ENCODE data around the gene CHAC2. TPM values are rescaled to one million over a fixed set of nuclear protein-coding genes. Genes with fewer than 3 reads are reported as not detected.

Gene CHAC2
- total RNA-seq, 1 experiment from 2014 or later: 9.6 TPM

DNA sequence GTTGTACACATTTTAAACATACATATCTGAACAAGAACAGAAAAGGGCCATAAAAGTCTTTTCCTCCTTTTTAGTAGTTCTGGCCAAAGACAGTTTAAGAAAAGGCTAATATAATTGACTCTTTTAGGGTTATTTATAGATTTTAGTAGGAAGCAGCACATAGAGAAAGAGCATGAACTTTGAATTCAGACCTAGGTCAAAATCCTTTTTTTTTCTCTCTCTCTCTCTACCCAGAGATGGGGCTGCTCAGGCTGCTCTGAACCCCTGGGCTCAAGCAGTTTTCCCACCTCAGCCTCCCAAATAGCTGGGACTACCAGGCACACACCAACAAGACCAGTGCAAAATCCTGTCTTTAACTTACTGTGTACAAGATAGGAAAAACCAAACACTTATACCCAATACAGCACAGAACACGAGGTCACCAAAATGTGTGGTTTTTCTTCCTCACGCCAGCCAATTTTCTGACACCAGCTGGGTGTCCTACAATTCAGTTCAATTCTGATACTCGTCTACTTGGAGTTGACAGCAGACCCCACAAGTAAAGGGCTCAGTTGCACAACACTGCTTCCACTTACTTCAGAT lies 51.3 kb downstream of the CHAC2 start (continued):
- TF ChIP-seq ATF1 (CRISPR knock-in tag; IDR thresholded peaks at IDR 0.05): no peak

DNA sequence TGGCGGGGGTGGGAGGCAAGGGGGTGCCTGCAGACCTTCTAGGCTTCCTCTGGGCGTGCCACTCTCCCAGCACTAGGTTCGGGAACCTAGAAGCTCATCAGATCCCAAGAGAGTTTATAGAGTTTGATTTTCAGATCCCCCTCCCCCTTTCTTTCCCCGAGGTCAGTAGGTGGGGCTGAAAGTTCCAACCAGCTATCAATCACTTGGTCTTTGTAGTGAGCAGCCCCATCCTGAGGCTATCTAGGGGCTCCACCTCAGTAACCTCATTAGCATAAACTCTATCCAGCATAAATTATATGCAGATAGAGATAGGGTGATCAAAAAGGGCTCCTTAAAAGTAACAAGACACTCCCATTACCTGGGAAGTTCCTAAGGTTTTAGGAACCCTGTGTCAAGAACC lies 52.0 kb downstream of the CHAC2 start:
- no peaks in the 10 kb centered on the region for H3K27me3 Mint-ChIP-seq (ENCODE audit: low read depth)
- no peak for TF ChIP-seq E2F4 (CRISPR knock-in tag; IDR thresholded peaks at IDR 0.05; ENCODE audit: borderline replicate concordance, low read depth)
- TF ChIP-seq MAX (CRISPR knock-in tag; IDR thresholded peaks at IDR 0.05): no peak
- ChIA-PET CTCF (no interaction called here), POLR2A (interaction anchor here (0.5 kb wide), 1 partner anchor 1479 kb away, joined by 3 read pairs; no protein-coding TSS in a partner anchor)
- no peaks in the 10 kb centered on the region for H3K9me3 Mint-ChIP-seq
- H3K4me1 Mint-ChIP-seq: peaks cover 8% of the 10 kb centered on the region; the same call in 1 of the 2 replicates
- ATAC-seq (peak; percentile 60), DNase-seq (ENCODE audit: low spot score) (no peak)
- no peak overlapping the region for H3K4me3 Mint-ChIP-seq
- no peak overlapping the region; the same call in 1 of the 2 replicates for H3K27ac Mint-ChIP-seq
- peaks cover 12% of the 10 kb centered on the region for H3K36me3 Mint-ChIP-seq

- no peaks in the 10 kb centered on the region for H3K9me3 Mint-ChIP-seq
- DNase-seq (ENCODE audit: low spot score) (no peak), ATAC-seq (no peak)
- no peak overlapping the region for H3K4me3 Mint-ChIP-seq
- H3K4me1 Mint-ChIP-seq: peaks cover 8% of the 10 kb centered on the region; the same call in 1 of the 2 replicates
- peaks cover 12% of the 10 kb centered on the region for H3K36me3 Mint-ChIP-seq
- ChIA-PET POLR2A (no interaction called here), CTCF (no interaction called here)
- H3K27ac Mint-ChIP-seq: no peak overlapping the region; the same call in 1 of the 2 replicates
- no peaks in the 10 kb centered on the region for H3K27me3 Mint-ChIP-seq (ENCODE audit: low read depth)
- TF ChIP-seq MAX (CRISPR knock-in tag; IDR thresholded peaks at IDR 0.05) (no peak), SMAD3 (CRISPR knock-in tag; IDR thresholded peaks at IDR 0.05; ENCODE audit: borderline replicate concordance) (no peak), NR2C2 (CRISPR knock-in tag; IDR thresholded peaks at IDR 0.05) (no peak), ZNF232 (CRISPR knock-in tag; IDR thresholded peaks at IDR 0.05) (no peak), NFATC4 (CRISPR knock-in tag; IDR thresholded peaks at IDR 0.05) (no peak), ZNF396 (CRISPR knock-in tag; IDR thresholded peaks at IDR 0.05; ENCODE audit: borderline replicate concordance) (no peak), JAZF1 (CRISPR knock-in tag; IDR thresholded peaks at IDR 0.05) (no peak), GRHL2 (CRISPR knock-in tag; IDR thresholded peaks at IDR 0.05; ENCODE audit: insufficient replicate concordance, severe bottlenecking) (no peak), USF2 (CRISPR knock-in tag; IDR thresholded peaks at IDR 0.05) (no peak), ZBTB21 (CRISPR knock-in tag; IDR thresholded peaks at IDR 0.05; ENCODE audit: borderline replicate concordance) (no peak), ATF1 (CRISPR knock-in tag; IDR thresholded peaks at IDR 0.05) (no peak), PRRX2 (CRISPR knock-in tag; IDR thresholded peaks at IDR 0.05) (no peak), GABPB1 (CRISPR knock-in tag; IDR thresholded peaks at IDR 0.05) (no peak)
- TF ChIP-seq, protein P1, sequence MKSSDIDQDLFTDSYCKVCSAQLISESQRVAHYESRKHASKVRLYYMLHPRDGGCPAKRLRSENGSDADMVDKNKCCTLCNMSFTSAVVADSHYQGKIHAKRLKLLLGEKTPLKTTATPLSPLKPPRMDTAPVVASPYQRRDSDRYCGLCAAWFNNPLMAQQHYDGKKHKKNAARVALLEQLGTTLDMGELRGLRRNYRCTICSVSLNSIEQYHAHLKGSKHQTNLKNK (CRISPR knock-in tag; IDR thresholded peaks at IDR 0.05): no peak
- TF ChIP-seq, protein P2, sequence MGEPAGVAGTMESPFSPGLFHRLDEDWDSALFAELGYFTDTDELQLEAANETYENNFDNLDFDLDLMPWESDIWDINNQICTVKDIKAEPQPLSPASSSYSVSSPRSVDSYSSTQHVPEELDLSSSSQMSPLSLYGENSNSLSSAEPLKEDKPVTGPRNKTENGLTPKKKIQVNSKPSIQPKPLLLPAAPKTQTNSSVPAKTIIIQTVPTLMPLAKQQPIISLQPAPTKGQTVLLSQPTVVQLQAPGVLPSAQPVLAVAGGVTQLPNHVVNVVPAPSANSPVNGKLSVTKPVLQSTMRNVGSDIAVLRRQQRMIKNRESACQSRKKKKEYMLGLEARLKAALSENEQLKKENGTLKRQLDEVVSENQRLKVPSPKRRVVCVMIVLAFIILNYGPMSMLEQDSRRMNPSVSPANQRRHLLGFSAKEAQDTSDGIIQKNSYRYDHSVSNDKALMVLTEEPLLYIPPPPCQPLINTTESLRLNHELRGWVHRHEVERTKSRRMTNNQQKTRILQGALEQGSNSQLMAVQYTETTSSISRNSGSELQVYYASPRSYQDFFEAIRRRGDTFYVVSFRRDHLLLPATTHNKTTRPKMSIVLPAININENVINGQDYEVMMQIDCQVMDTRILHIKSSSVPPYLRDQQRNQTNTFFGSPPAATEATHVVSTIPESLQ (CRISPR knock-in tag; IDR thresholded peaks at IDR 0.05): no peak
Observed at GRCh38 chr2:53820048-53820447, 52.4 kb downstream of the CHAC2 start.
